Right lobe of liver (tissue), 6 donors: ENCODE measurements around the gene VPS4A. TPM values are rescaled to one million over a fixed set of nuclear protein-coding genes. Genes with fewer than 3 reads are reported as not detected.
A peak's percentile ranks its signal among the peaks of the same experiment; 100 is the strongest.

Experiments
- ATAC-seq, 4 donors: fragments of 200-7000 bp; cut with Tn5 transposase; one replicate each; pipeline ENCODE4 v1.9.1; 2020; ENCODE audit warnings: mild to moderate bottlenecking in 4 of 4, moderate library complexity in 4 of 4
- DNase-seq, 3 donors: peaks; one replicate each; pipeline ENCODE4 v3.0.0-alpha.2; 2020
- H3K27ac ChIP-seq, 3 donors: fragments of 200-600 bp; one replicate each; pipeline ENCODE4 v1.8.0; 2022
- H3K27me3 ChIP-seq, 2 donors: fragments of 200-600 bp; one replicate each; pipeline ENCODE4 v1.8.0; 2022
- H3K36me3 ChIP-seq, 4 donors: fragments of 200-600 bp; sonication (generic) in 1 of 4; one replicate each; pipeline versions ENCODE4 v1.5.1 to v1.8.0; 2017 to 2022; ENCODE audit warnings: control low read depth in 1 of 4
- H3K4me1 ChIP-seq, 4 donors: fragments of 200-600 bp; sonication (generic) in 1 of 4; one replicate each; pipeline versions ENCODE4 v1.5.1 to v1.8.0; 2017 to 2022; ENCODE audit warnings: control low read depth in 1 of 4
- H3K4me3 ChIP-seq, 3 donors: fragments of 200-600 bp; one replicate each; pipeline ENCODE4 v1.8.0; 2022
- H3K9me3 ChIP-seq, 4 donors: fragments of 200-600 bp; sonication (generic) in 1 of 4; one replicate each; pipeline versions ENCODE4 v1.5.1 to v1.8.0; 2017 to 2022; ENCODE audit warnings: control low read depth in 1 of 4
- CTCF ChIP-seq, 4 donors: fragments of 200-600 bp in 3 of 4; fragments of 450-650 bp in 1 of 4; IDR thresholded peaks; one replicate each; pipeline versions ENCODE4 v1.5.1 to v1.8.0; 2016 to 2022; ENCODE audit warnings: antibody characterized with exemption in 4 of 4, mild to moderate bottlenecking in 2 of 4
- POLR2A ChIP-seq: fragments of 450-650 bp; IDR thresholded peaks from one replicate; pipeline ENCODE4 v1.6.1; 2017; ENCODE audit warnings: antibody characterized with exemption, mild to moderate bottlenecking
- WGBS: methylation state at CpG from one replicate; pipeline ENCODE4 v1.1.6; 2018; ENCODE audit warnings: low coverage, low lambda C conversion rate; ENCODE audit not compliant: insufficient coverage; ENCODE audit errors: missing lambda C conversion rate; 5-methylcytosine and 5-hydroxymethylcytosine counted together
- intact Hi-C, 2 donors: fragments of 100-400 bp; cut with DNase I; formaldehyde crosslinking; loops; one replicate each; pipeline versions ENCODE4 v1.11.2 to v1.14.1; 2022
- long read RNA-seq: library from polyadenylated mRNA; unstranded; transcript quantifications from one replicate; pipeline ENCODE4 v2.0.0, GENCODE V29; 2019
- total RNA-seq, 6 experiments: library from RNA; depleted of rRNA in 2 of 6; stranded (reverse); fragments of >200 nt in 2 of 6; fragmentation: NEBNext Ultra II Directional in 3 of 6; extraction: Animal tissue kit (Norgen Biotek cat#: 25700) in 3 of 6; gene quantifications; one replicate each; pipeline versions ENCODE4 v1.1.0 to v1.2.4, GENCODE V29; 2016 to 2023
- donor health status: DM: no; HTN: yes; CAD: no.
- donor health status: DM: no; HTN: no; CAD: no.
- donor health status: DM: no; HTN: no; CAD: no.
- donor health status: DM: no; HTN: yes; CAD: no.
- donor health status: DM: no; HTN: yes; CAD: no.

VPS4A gene
- 10 to 100 TPM in 5 of 6 experiments, 1 to 10 TPM in 1; 9.6 to 15.3 (median 12.3) TPM for total RNA-seq
- long read RNA-seq, full-length matches to known transcripts: 2 of 3 reads
- long read RNA-seq, partial matches to known transcripts: 0 of 3 reads
- long read RNA-seq, other reads (novel, unspliced or antisense): 1 of 3 reads

GRCh38 chr16:69310653-69311532 lies at the start of gene VPS4A:
TSS of gene VPS4A (plus strand) at chr16:69311350. CDS start at chr16:69311512, 162 bp downstream.
- intact Hi-C loops: no loop called here
- ATAC-seq (peak; percentile 88 to 97 (median 92)), DNase-seq (peak; percentile 96 to 98 (median 97))
- no peaks in the 10 kb centered on the region for H3K9me3 ChIP-seq
- H3K4me1 ChIP-seq: peaks cover 0 to 37% (median 17%) of the 10 kb centered on the region in 4 donors
- WGBS: 39% methylated on average over 14 of the region's 70 CpGs
- peaks cover 0 to under 1% (median 0%) of the 10 kb centered on the region in 4 donors for H3K36me3 ChIP-seq
- H3K27ac ChIP-seq: peak within 1 kb of the TSS; percentile 91 to 95 (median 92)
- H3K27me3 ChIP-seq: no peaks in the 10 kb centered on the region
- peak within 1 kb of the TSS; percentile 90 to 94 (median 92) for H3K4me3 ChIP-seq
- TF ChIP-seq CTCF (IDR thresholded peaks at IDR 0.05) (peak; percentile 83 to 97 (median 90)), POLR2A (peak; percentile 86)

- ATAC-seq: no peak
- no peaks in the 10 kb centered on the region for H3K27me3 ChIP-seq
- 49% methylated on average over 3 of the region's 4 CpGs for WGBS
- no peak overlapping the region for H3K4me3 ChIP-seq
- DNase-seq: no peak
- H3K9me3 ChIP-seq: no peaks in the 10 kb centered on the region
- TF ChIP-seq POLR2A (no peak), CTCF (IDR thresholded peaks at IDR 0.05) (no peak)
- H3K36me3 ChIP-seq: peaks cover 0 to 8% (median under 1%) of the 10 kb centered on the region in 4 donors
- H3K4me1 ChIP-seq: no peaks in the 10 kb centered on the region
- H3K27ac ChIP-seq: no peak overlapping the region
- intact Hi-C loops: no loop called here
Measured at GRCh38 chr16:69266334-69267063, 44.7 kb upstream of the VPS4A start.

GRCh38 chr16:69267633-69268032 lies 43.5 kb upstream of the VPS4A start:
- no peak overlapping the region for H3K4me3 ChIP-seq
- H3K4me1 ChIP-seq: no peaks in the 10 kb centered on the region
- ATAC-seq (no peak), DNase-seq (no peak)
- intact Hi-C loops: no loop called here
- TF ChIP-seq CTCF (IDR thresholded peaks at IDR 0.05) (no peak), POLR2A (no peak)
- WGBS: 86% methylated on average over 4 of the region's 4 CpGs
- H3K36me3 ChIP-seq: peaks cover 0 to 8% (median under 1%) of the 10 kb centered on the region in 4 donors
- no peaks in the 10 kb centered on the region for H3K27me3 ChIP-seq
- no peaks in the 10 kb centered on the region for H3K9me3 ChIP-seq
- no peak overlapping the region for H3K27ac ChIP-seq

GRCh38 chr16:69270395-69270794 lies 40.8 kb upstream of the VPS4A start:
- TF ChIP-seq POLR2A (no peak), CTCF (IDR thresholded peaks at IDR 0.05) (no peak)
- 73% methylated on average over 3 of the region's 3 CpGs for WGBS
- Histone ChIP-seq H3K36me3 (peaks cover 0 to 8% (median under 1%) of the 10 kb centered on the region in 4 donors), H3K27ac (no peak overlapping the region), H3K27me3 (no peaks in the 10 kb centered on the region), H3K4me1 (no peaks in the 10 kb centered on the region), H3K9me3 (no peaks in the 10 kb centered on the region), H3K4me3 (no peak overlapping the region)
- intact Hi-C loops: no loop called here
- no peak for DNase-seq
- ATAC-seq: no peak
